Activated CD8-positive, alpha-beta T cell treated with anti-CD3 and anti-CD28 coated beads for 36 hours (primary cell): ENCODE data around the gene TMCC2. TPM values are rescaled to one million over a fixed set of nuclear protein-coding genes. Genes with fewer than 3 reads are reported as not detected.

Experiments used
- ATAC-seq: fragments of 200-7000 bp; cut with Tn5 transposase; one replicate; pipeline ENCODE4 v1.10.0; 2021; ENCODE audit warnings: mild to moderate bottlenecking, moderate library complexity
- CTCF ChIA-PET: fragments of 350-600 bp; sonication (Branson Sonifier 250); formaldehyde crosslinking; loops from one replicate; lab custom pipeline; 2021; ENCODE audit warnings: antibody characterized with exemption; lab: Charles Lee
- POLR2A ChIA-PET: fragments of 350-600 bp; sonication (Branson Sonifier 250); formaldehyde crosslinking; loops from one replicate; lab custom pipeline; 2021; ENCODE audit warnings: antibody characterized with exemption; lab: Charles Lee
- DNase-seq: peaks from one replicate; pipeline ENCODE4 v3.0.0-alpha.2; 2020
- H3K27ac Mint-ChIP-seq: one replicate; pipeline ENCODE4 v1.8.0; 2021; ENCODE audit warnings: mild to moderate bottlenecking, mixed read lengths
- H3K27me3 Mint-ChIP-seq: one replicate; pipeline ENCODE4 v1.8.0; 2021; ENCODE audit warnings: mixed read lengths
- H3K36me3 Mint-ChIP-seq: one replicate; pipeline ENCODE4 v1.8.0; 2021; ENCODE audit warnings: low read depth, mixed read lengths
- H3K4me1 Mint-ChIP-seq: one replicate; pipeline ENCODE4 v1.8.0; 2021; ENCODE audit warnings: low read depth, mixed read lengths
- H3K4me3 Mint-ChIP-seq: one replicate; pipeline ENCODE4 v1.8.0; 2021; ENCODE audit warnings: mild to moderate bottlenecking, moderate library complexity, mixed read lengths
- H3K9me3 Mint-ChIP-seq: one replicate; pipeline ENCODE4 v1.8.0; 2021; ENCODE audit warnings: mixed read lengths
- CTCF ChIP-seq: fragments of 200-600 bp; IDR thresholded peaks from one replicate; pipeline ENCODE4 v1.8.0; 2022; ENCODE audit warnings: antibody characterized with exemption, mild to moderate bottlenecking
- intact Hi-C: fragments of 100-400 bp; cut with micrococcal nuclease; formaldehyde crosslinking; loops from one replicate; pipeline ENCODE4 v1.10.0; 2022
- total RNA-seq, 2 experiments: library from RNA; stranded (reverse); gene quantifications; one replicate each; pipeline ENCODE4 v1.2.3, GENCODE V29; 2021

TMCC2 gene
- total RNA-seq, 2 experiments from 2014 or later, result 6.6 to 7.1 TPM

- Mint-ChIP-seq H3K4me3 (no peak overlapping the region), H3K27ac (no peak overlapping the region), H3K4me1 (peaks cover 40% of the 10 kb centered on the region), H3K27me3 (no peaks in the 10 kb centered on the region), H3K36me3 (peaks cover 12% of the 10 kb centered on the region), H3K9me3 (no peaks in the 10 kb centered on the region)
- DNase-seq (no peak), ATAC-seq (no peak)
- CTCF ChIA-PET, result interaction anchor here (1.0 to 1.1 kb wide), 2 partner anchors 28 to 45 kb away, joined by 3 read pairs; no protein-coding TSS in a partner anchor
- no peak for TF ChIP-seq CTCF
- intact Hi-C loops, result loop anchor here (1.0 kb wide), 1 partner anchor 16 kb away; no protein-coding TSS in a partner anchor
- POLR2A ChIA-PET, result interaction anchor here (0.7 to 0.9 kb wide), 2 partner anchors 8 to 11 kb away, joined by 3 read pairs; no protein-coding TSS in a partner anchor
Observed at GRCh38 chr1:205301205-205301821, 73.6 kb downstream of the TMCC2 start.

GRCh38 chr1:205301842-205302588 lies 74.3 kb downstream of the TMCC2 start:
- no peaks in the 10 kb centered on the region for H3K9me3 Mint-ChIP-seq
- no peak for TF ChIP-seq CTCF
- peaks cover 15% of the 10 kb centered on the region for H3K36me3 Mint-ChIP-seq
- intact Hi-C loops, result loop anchor here (1.0 kb wide), 1 partner anchor 15 kb away; no protein-coding TSS in a partner anchor
- no peak for DNase-seq
- H3K4me3 Mint-ChIP-seq, result no peak overlapping the region
- H3K4me1 Mint-ChIP-seq, result peaks cover 37% of the 10 kb centered on the region
- no peak for ATAC-seq
- CTCF ChIA-PET, result interaction anchor here (1.0 to 3.6 kb wide), 2 partner anchors 23 to 28 kb away, joined by 3 to 19 read pairs; no protein-coding TSS in a partner anchor
- POLR2A ChIA-PET, result no interaction called here
- H3K27ac Mint-ChIP-seq, result no peak overlapping the region
- H3K27me3 Mint-ChIP-seq, result no peaks in the 10 kb centered on the region

DNA sequence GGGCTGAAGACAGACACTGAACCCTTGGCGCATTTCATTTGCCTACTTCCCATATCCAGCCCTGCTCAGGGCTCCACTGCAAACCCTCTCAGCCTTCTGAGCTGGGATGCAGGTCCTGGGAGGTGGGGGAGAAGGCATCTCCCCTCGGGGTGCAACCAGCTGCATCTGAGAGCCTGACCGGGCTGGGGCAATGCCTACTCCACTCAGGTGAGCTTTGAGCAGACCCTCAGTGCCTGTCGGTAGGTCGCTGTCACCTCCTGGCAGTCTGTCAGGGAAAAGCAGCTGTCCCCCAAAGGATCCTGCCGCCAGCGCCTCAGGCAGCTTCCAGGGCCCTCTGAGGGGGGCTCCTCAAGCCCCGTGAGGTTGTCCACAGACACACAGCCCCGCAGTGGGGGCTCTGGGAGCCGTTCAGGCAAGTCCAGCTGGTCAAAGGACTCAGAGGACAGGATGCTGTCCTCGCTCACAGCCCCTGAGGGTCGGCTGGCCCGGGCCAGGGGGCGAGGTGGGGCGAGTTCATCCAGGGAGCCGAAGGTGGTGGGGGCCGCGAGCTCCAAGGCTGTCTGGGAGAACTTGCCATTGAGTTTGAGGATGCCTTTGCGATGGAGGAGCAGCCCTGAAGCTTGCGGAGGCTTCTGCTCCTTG lies 75.6 kb downstream of the TMCC2 start:
- H3K9me3 Mint-ChIP-seq, result no peaks in the 10 kb centered on the region
- ChIA-PET CTCF (interaction anchor here (1.2 to 3.6 kb wide), 4 partner anchors 16 to 30 kb away, joined by 3 to 19 read pairs (median 6); no protein-coding TSS in a partner anchor), POLR2A (interaction anchor here (0.9 to 1.6 kb wide), 3 partner anchors 11 to 16 kb away, joined by 3 to 7 read pairs (median 3); no protein-coding TSS in a partner anchor)
- peaks cover 15% of the 10 kb centered on the region for H3K36me3 Mint-ChIP-seq
- intact Hi-C loops, result no loop called here
- H3K4me1 Mint-ChIP-seq, result peaks cover 33% of the 10 kb centered on the region
- no peaks in the 10 kb centered on the region for H3K27me3 Mint-ChIP-seq
- no peak for DNase-seq
- ATAC-seq, result no peak
- TF ChIP-seq CTCF, result no peak
- H3K27ac Mint-ChIP-seq, result no peak overlapping the region
- no peak overlapping the region for H3K4me3 Mint-ChIP-seq

DNA sequence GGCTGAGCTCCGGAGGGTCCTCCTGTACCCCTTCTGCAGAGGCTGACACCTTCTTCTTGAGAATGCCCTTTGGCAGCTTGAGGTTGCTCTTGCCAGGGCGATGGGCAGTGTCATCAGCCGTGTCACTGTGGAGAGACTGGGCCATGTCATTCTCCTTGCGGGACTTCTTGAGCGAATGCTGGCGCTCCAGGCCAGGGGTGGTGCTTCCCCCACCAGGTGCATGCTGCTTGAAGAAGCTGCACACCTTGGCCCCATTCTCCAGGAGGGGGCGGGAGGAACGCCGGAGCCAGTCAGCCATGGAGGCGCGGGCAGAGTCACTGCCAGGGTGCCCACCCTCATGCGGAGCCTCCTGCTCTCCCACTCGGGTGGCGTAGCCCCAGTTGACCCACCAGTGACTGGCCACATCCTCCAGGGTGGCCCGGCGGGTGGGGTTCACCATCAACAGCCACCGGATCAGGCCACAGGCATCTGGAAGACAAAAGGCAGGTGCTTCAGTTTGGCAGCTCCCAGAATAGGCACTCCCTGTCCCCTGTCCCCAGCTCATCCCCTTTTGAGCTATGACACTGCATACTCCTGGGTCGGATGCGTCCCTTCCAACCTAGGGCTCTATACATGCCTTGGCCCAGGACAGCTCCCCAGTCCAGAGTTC lies 76.4 kb downstream of the TMCC2 start:
- no peak for DNase-seq
- Mint-ChIP-seq H3K27me3 (no peaks in the 10 kb centered on the region), H3K27ac (peak overlapping the region; percentile 53), H3K9me3 (no peaks in the 10 kb centered on the region), H3K4me1 (peaks cover 30% of the 10 kb centered on the region), H3K36me3 (peaks cover 15% of the 10 kb centered on the region), H3K4me3 (no peak overlapping the region)
- TF ChIP-seq CTCF, result no peak
- ATAC-seq, result peak; percentile 17
- POLR2A ChIA-PET, result interaction anchor here (0.6 to 1.6 kb wide), 4 partner anchors 9 to 30 kb away, joined by 3 to 7 read pairs (median 3); no protein-coding TSS in a partner anchor
- CTCF ChIA-PET, result interaction anchor here (1.2 to 3.6 kb wide), 4 partner anchors 15 to 31 kb away, joined by 3 to 19 read pairs (median 6); no protein-coding TSS in a partner anchor
- intact Hi-C loops, result no loop called here
